PFSK-1 (cell line): ENCODE data around the gene WNT5A.

Experiments
- REST ChIP-seq, 2 experiments: IDR thresholded peaks; 2 replicates each; pipeline versions ENCODE4 v1.6.1 to v1.8.0; 2011 to 2012; ENCODE audit warnings: low read depth in 2 of 2, low read length in 2 of 2, control low read depth in 1 of 2, inconsistent platforms in 1 of 2, mild to moderate bottlenecking in 1 of 2, moderate library complexity in 1 of 2; ENCODE audit not compliant: insufficient read depth in 1 of 2
- TAF1 ChIP-seq: IDR thresholded peaks from 2 replicates; pipeline ENCODE4 v1.6.1; 2012; ENCODE audit warnings: low read length, control low read depth, borderline replicate concordance; ENCODE audit not compliant: insufficient read depth

DNA sequence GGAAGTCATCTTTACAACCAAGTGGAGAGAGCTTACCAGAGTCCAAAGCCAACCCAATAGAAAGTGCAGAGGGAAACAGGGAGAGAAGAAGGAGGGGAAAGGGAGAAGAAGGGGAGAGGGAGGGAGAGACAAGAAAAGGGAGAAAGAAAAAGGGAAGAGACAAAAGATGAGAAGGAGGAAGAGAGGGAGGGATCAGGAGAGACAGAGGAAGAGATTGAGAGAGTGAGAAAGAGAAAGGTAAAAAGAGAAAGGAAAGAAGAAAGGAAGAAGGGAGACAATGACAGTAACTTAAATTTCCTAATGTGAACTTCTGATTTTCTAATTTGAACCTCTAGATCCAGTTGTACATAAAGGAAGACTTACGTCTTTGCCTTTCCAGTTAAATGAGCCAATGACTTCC is 20.7 kb upstream of the WNT5A start:
- no peak for TF ChIP-seq REST (IDR thresholded peaks at IDR 0.05; ENCODE audit: insufficient read depth in 1 of 2, low read depth in 2 of 2, low read length in 2 of 2)
- no peak for TF ChIP-seq TAF1
